IPS-20b (cell line): Measurements from ENCODE around the gene CBFA2T2.

Source experiments
- H3K27ac ChIP-seq: one replicate; pipeline ENCODE4 v1.5.1; 2013; ENCODE audit warnings: low read length
- H3K27me3 ChIP-seq: 2 replicates; pipeline ENCODE4 v1.6.1; 2013; ENCODE audit warnings: mild to moderate bottlenecking, low read length, inconsistent platforms; ENCODE audit not compliant: insufficient read depth
- H3K36me3 ChIP-seq: 2 replicates; pipeline ENCODE4 v1.6.1; 2013; ENCODE audit warnings: low read depth, mild to moderate bottlenecking, inconsistent platforms, low read length, moderate library complexity; ENCODE audit not compliant: insufficient read depth
- H3K4me1 ChIP-seq: 2 replicates; pipeline ENCODE4 v1.6.1; 2013; ENCODE audit warnings: mild to moderate bottlenecking, control low read depth, inconsistent platforms, low read length, moderate library complexity; ENCODE audit not compliant: insufficient read depth
- H3K4me3 ChIP-seq: 2 replicates; pipeline ENCODE4 v1.5.1; 2013; ENCODE audit warnings: mild to moderate bottlenecking, low read length, inconsistent platforms
- H3K9ac ChIP-seq: 2 replicates; pipeline ENCODE4 v1.6.1; 2013; ENCODE audit warnings: low read depth, mild to moderate bottlenecking, inconsistent platforms, low read length, moderate library complexity
- H3K9me3 ChIP-seq: 2 replicates; pipeline ENCODE4 v1.6.1; 2013; ENCODE audit warnings: mild to moderate bottlenecking, low read depth, low read length, inconsistent platforms; ENCODE audit not compliant: insufficient read depth

CBFA2T2 gene

GRCh38 chr20:33600414-33600813 is 110.5 kb downstream of the CBFA2T2 start:
- Histone ChIP-seq H3K4me1 (no peaks in the 10 kb centered on the region), H3K9ac (no peak overlapping the region), H3K36me3 (no peaks in the 10 kb centered on the region), H3K4me3 (no peak overlapping the region), H3K27me3 (no peaks in the 10 kb centered on the region), H3K27ac (no peak overlapping the region), H3K9me3 (peaks cover 5% of the 10 kb centered on the region; the same call in 1 of the 2 replicates)

- no peaks in the 10 kb centered on the region for H3K36me3 ChIP-seq
- no peak overlapping the region for H3K27ac ChIP-seq
- H3K27me3 ChIP-seq: no peaks in the 10 kb centered on the region
- no peak overlapping the region for H3K4me3 ChIP-seq
- H3K4me1 ChIP-seq: no peaks in the 10 kb centered on the region
- H3K9ac ChIP-seq: no peak overlapping the region
- H3K9me3 ChIP-seq: peaks cover 5% of the 10 kb centered on the region; the same call in 1 of the 2 replicates
These were observed 111.1 kb downstream of the CBFA2T2 start for GRCh38 chr20:33600981-33601380.

GRCh38 chr20:33601861-33602260 is 112.0 kb downstream of the CBFA2T2 start:
- Histone ChIP-seq H3K27me3 (no peaks in the 10 kb centered on the region), H3K4me1 (no peaks in the 10 kb centered on the region), H3K9me3 (peaks cover 5% of the 10 kb centered on the region; the same call in 1 of the 2 replicates), H3K36me3 (no peaks in the 10 kb centered on the region), H3K4me3 (no peak overlapping the region), H3K9ac (no peak overlapping the region), H3K27ac (no peak overlapping the region)

- no peak overlapping the region for H3K9ac ChIP-seq
- no peaks in the 10 kb centered on the region for H3K27me3 ChIP-seq
- H3K9me3 ChIP-seq: no peaks in the 10 kb centered on the region
- H3K36me3 ChIP-seq: peaks cover 8% of the 10 kb centered on the region; the same call in 1 of the 2 replicates
- H3K27ac ChIP-seq: no peak overlapping the region
- H3K4me3 ChIP-seq: no peak overlapping the region
- H3K4me1 ChIP-seq: no peaks in the 10 kb centered on the region
These were observed 113.1 kb downstream of the CBFA2T2 start for GRCh38 chr20:33602826-33603590.

GRCh38 chr20:33604084-33604990 is 114.4 kb downstream of the CBFA2T2 start:
- Histone ChIP-seq H3K4me1 (no peaks in the 10 kb centered on the region), H3K36me3 (peaks cover 12% of the 10 kb centered on the region), H3K9me3 (no peaks in the 10 kb centered on the region), H3K9ac (no peak overlapping the region), H3K27ac (no peak overlapping the region), H3K4me3 (no peak overlapping the region), H3K27me3 (no peaks in the 10 kb centered on the region)

- no peak overlapping the region for H3K9ac ChIP-seq
- no peaks in the 10 kb centered on the region for H3K27me3 ChIP-seq
- H3K27ac ChIP-seq: no peak overlapping the region
- peaks cover 12% of the 10 kb centered on the region for H3K36me3 ChIP-seq
- H3K4me1 ChIP-seq: no peaks in the 10 kb centered on the region
- no peaks in the 10 kb centered on the region for H3K9me3 ChIP-seq
- H3K4me3 ChIP-seq: no peak overlapping the region
These were observed 115.1 kb downstream of the CBFA2T2 start for GRCh38 chr20:33604991-33605370.

GRCh38 chr20:33606118-33606771 is 116.3 kb downstream of the CBFA2T2 start:
- peaks cover 15% of the 10 kb centered on the region for H3K36me3 ChIP-seq
- no peaks in the 10 kb centered on the region for H3K9me3 ChIP-seq
- no peak overlapping the region for H3K9ac ChIP-seq
- no peaks in the 10 kb centered on the region for H3K27me3 ChIP-seq
- no peak overlapping the region for H3K27ac ChIP-seq
- no peaks in the 10 kb centered on the region for H3K4me1 ChIP-seq
- H3K4me3 ChIP-seq: no peak overlapping the region

GRCh38 chr20:33609504-33609903 is 119.6 kb downstream of the CBFA2T2 start:
- H3K27ac ChIP-seq: no peak overlapping the region
- H3K9ac ChIP-seq: no peak overlapping the region
- peaks cover 27% of the 10 kb centered on the region for H3K36me3 ChIP-seq

GRCh38 chr20:33611106-33611505 is 121.2 kb downstream of the CBFA2T2 start:
- Histone ChIP-seq H3K27me3 (no peaks in the 10 kb centered on the region), H3K9ac (no peak overlapping the region), H3K27ac (no peak overlapping the region), H3K36me3 (peaks cover 33% of the 10 kb centered on the region), H3K4me3 (no peak overlapping the region), H3K4me1 (no peaks in the 10 kb centered on the region), H3K9me3 (no peaks in the 10 kb centered on the region)

More at GRCh38 chr20:33609504-33609903, 119.6 kb downstream of the CBFA2T2 start:
- Histone ChIP-seq H3K27me3 (no peaks in the 10 kb centered on the region), H3K9me3 (no peaks in the 10 kb centered on the region), H3K4me3 (no peak overlapping the region), H3K4me1 (no peaks in the 10 kb centered on the region)

- H3K9ac ChIP-seq: no peak overlapping the region
- H3K4me3 ChIP-seq: no peak overlapping the region
- no peaks in the 10 kb centered on the region for H3K27me3 ChIP-seq
- no peak overlapping the region for H3K27ac ChIP-seq
- no peaks in the 10 kb centered on the region for H3K4me1 ChIP-seq
- no peaks in the 10 kb centered on the region for H3K9me3 ChIP-seq
- H3K36me3 ChIP-seq: peaks cover 33% of the 10 kb centered on the region
These were observed 122.1 kb downstream of the CBFA2T2 start for GRCh38 chr20:33612001-33612400.

- Histone ChIP-seq H3K4me3 (no peak overlapping the region), H3K36me3 (peaks cover 9% of the 10 kb centered on the region), H3K27ac (no peak overlapping the region), H3K27me3 (no peaks in the 10 kb centered on the region), H3K9me3 (no peaks in the 10 kb centered on the region), H3K9ac (no peak overlapping the region), H3K4me1 (no peaks in the 10 kb centered on the region)
These were observed 132.0 kb downstream of the CBFA2T2 start for GRCh38 chr20:33621717-33622400.
